Measurements from ENCODE around the gene RNF167.
"Not testable (repeated sequence)": the region's sequence is repeated elsewhere in the genome, so short reads cannot be mapped to it uniquely, and the experiment has no call there.

Gene RNF167

DNA sequence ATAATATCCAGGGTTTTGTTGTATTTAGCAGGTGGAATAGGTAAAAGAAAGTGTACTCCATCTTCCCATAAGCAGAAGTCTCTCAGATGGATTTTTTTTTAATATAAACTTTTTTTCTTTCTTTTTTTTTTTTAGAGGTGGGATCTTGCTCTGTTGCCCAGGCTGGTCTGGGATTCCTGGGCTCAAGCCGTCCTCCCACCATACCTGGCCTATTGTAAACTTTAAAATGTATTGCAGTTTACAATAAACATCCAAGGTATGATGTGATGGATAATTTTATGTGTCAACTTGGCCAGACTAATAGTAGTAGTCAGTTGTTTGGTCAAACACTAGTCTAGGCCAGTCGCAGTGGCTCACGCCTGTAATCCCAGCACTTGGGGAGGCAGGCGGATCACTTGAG is 18.7 kb upstream of the RNF167 start:
- Mint-ChIP-seq H3K36me3 (no peaks in the 10 kb centered on the region), H3K4me1 (ENCODE audit: low read depth) (peaks cover 2% of the 10 kb centered on the region), H3K9me3 (ENCODE audit: low read depth) (no peaks in the 10 kb centered on the region), H3K4me3 (no peak overlapping the region), H3K27me3 (no peaks in the 10 kb centered on the region), H3K27ac (no peak overlapping the region)

DNA sequence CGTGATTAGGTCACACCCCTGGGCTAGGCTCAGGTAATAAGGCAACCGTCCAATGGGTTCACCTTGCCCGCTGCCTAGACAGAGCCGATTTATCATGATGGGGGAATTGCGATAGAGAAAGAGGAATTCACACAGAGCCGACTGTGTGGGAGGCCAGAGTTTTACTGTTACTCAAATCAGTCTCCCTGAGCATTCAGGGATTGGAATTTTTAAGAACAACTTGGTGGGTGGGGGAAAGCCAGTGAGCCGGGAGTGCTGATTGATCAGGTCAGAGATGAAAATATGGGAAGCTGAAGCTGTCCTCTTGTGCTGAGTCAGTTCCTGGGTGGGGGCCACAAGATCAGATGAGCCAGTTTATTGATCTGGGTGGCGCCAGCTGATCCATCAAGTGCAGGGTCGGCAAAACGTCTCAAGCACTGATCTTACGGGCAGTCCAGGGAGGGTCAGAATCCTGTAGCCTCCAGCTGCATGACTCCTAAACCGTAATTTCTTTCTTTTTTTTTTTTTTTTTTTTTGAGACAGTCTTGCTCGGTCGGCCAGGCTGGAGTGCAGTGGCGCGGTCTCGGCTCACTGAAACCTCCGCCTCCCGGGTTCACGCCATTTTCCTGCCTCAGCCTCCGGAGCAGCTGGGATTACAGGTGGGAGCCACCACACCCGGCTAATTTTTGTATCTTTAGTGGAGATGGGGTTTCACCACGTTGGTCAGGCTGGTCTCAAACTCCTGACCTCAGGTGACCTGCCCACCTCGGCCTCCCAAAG is 13.3 kb upstream of the RNF167 start:
- H3K27ac Mint-ChIP-seq; H3K4me1 Mint-ChIP-seq (ENCODE audit: low read depth); H3K27me3 Mint-ChIP-seq; H3K4me3 Mint-ChIP-seq; H3K9me3 Mint-ChIP-seq (ENCODE audit: low read depth); H3K36me3 Mint-ChIP-seq: not testable (repeated sequence)

DNA sequence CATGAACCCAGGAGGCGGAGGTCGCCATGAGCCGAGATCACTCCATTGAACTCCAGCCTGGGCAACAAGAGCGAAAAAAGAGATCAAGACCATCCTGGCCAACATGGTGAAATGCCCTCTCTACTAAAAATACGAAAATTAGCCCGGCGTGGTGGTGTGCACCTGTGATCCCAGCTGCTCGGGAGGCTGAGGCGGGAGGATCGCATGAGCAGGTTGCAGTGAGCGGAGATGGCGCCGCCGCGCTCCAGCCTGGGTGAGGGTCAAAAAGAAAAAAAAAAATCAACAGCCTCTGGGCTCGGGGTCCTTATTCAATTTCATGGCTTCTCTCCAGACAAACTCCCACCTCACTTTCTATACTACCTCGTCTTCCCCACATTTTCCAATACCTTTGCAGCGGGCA is 11.2 kb upstream of the RNF167 start:
- Mint-ChIP-seq H3K4me1 (ENCODE audit: low read depth) (peaks cover 5% of the 10 kb centered on the region), H3K27ac (no peak overlapping the region), H3K36me3 (peaks cover 3% of the 10 kb centered on the region), H3K4me3 (no peak overlapping the region), H3K27me3 (no peaks in the 10 kb centered on the region), H3K9me3 (ENCODE audit: low read depth) (no peaks in the 10 kb centered on the region)

DNA sequence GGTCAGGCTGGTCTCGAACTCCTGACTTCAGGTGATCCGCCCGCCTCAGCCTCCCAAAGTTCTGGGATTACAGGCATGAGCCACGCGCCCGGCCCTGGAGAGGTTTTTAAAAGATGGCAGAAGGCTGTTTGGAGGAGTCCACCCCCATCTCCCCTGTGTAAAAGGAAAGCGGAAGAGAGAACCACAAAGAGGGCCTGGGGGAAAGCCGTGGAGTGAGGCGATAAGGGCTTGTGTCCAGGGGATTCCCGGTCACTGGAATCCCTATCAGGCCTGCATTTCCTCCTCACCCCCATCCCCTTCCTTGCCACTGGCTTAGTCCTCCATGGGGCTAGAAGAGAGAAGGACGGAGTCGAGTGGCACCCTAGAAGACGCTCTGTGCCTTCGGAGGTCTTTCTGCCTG is 8.1 kb upstream of the RNF167 start, which contains the start of gene GP1BA:
TSS of gene GP1BA (plus strand) at position 315 of the 400 bp plus-strand sequence. CDS start 328 bp downstream, outside the sequence.
- H3K4me3 Mint-ChIP-seq, result no peak within 1 kb of the TSS
- H3K27me3 Mint-ChIP-seq, result no peaks in the 10 kb centered on the region
- H3K36me3 Mint-ChIP-seq, result peaks cover 3% of the 10 kb centered on the region
- no peak within 1 kb of the TSS for H3K27ac Mint-ChIP-seq
- peaks cover 19% of the 10 kb centered on the region for H3K4me1 Mint-ChIP-seq (ENCODE audit: low read depth)
- H3K9me3 Mint-ChIP-seq (ENCODE audit: low read depth), result no peaks in the 10 kb centered on the region

DNA sequence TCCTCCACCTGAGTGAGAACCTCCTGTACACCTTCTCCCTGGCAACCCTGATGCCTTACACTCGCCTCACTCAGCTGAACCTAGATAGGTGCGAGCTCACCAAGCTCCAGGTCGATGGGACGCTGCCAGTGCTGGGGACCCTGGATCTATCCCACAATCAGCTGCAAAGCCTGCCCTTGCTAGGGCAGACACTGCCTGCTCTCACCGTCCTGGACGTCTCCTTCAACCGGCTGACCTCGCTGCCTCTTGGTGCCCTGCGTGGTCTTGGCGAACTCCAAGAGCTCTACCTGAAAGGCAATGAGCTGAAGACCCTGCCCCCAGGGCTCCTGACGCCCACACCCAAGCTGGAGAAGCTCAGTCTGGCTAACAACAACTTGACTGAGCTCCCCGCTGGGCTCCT is 7.3 kb upstream of the RNF167 start:
- H3K4me3 Mint-ChIP-seq, result no peak overlapping the region
- H3K27ac Mint-ChIP-seq, result no peak overlapping the region

GRCh38 chr17:4933646-4934045 is 6.4 kb upstream of the RNF167 start:
- Mint-ChIP-seq H3K36me3 (no peaks in the 10 kb centered on the region), H3K9me3 (ENCODE audit: low read depth) (no peaks in the 10 kb centered on the region), H3K4me3 (peak overlapping the region; percentile 38), H3K4me1 (ENCODE audit: low read depth) (peaks cover 28% of the 10 kb centered on the region), H3K27me3 (no peaks in the 10 kb centered on the region), H3K27ac (peak overlapping the region; percentile 34)

More for the DNA sequence above, 7.3 kb upstream of the RNF167 start:
- no peaks in the 10 kb centered on the region for H3K27me3 Mint-ChIP-seq
- peaks cover 22% of the 10 kb centered on the region for H3K4me1 Mint-ChIP-seq (ENCODE audit: low read depth)
- no peaks in the 10 kb centered on the region for H3K36me3 Mint-ChIP-seq
- no peaks in the 10 kb centered on the region for H3K9me3 Mint-ChIP-seq (ENCODE audit: low read depth)

DNA sequence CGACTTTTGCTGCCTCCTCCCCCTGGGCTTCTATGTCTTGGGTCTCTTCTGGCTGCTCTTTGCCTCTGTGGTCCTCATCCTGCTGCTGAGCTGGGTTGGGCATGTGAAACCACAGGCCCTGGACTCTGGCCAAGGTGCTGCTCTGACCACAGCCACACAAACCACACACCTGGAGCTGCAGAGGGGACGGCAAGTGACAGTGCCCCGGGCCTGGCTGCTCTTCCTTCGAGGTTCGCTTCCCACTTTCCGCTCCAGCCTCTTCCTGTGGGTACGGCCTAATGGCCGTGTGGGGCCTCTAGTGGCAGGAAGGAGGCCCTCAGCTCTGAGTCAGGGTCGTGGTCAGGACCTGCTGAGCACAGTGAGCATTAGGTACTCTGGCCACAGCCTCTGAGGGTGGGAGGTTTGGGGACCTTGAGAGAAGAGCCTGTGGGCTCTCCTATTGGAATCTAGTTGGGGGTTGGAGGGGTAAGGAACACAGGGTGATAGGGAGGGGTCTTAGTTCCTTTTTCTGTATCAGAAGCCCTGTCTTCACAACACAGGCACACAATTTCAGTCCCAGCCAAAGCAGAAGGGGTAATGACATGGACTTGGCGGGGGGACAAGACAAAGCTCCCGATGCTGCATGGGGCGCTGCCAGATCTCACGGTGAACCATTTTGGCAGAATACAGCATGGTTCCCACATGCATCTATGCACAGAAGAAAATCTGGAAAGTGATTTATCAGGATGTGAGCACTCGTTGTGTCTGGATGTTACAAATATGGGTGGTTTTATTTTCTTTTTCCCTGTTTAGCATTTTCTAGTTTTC is 5.7 kb upstream of the RNF167 start:
- Mint-ChIP-seq H3K36me3 (no peaks in the 10 kb centered on the region), H3K27ac (peak overlapping the region; percentile 34), H3K27me3 (no peaks in the 10 kb centered on the region), H3K9me3 (ENCODE audit: low read depth) (no peaks in the 10 kb centered on the region), H3K4me1 (ENCODE audit: low read depth) (peaks cover 33% of the 10 kb centered on the region), H3K4me3 (peak overlapping the region; percentile 38)

DNA sequence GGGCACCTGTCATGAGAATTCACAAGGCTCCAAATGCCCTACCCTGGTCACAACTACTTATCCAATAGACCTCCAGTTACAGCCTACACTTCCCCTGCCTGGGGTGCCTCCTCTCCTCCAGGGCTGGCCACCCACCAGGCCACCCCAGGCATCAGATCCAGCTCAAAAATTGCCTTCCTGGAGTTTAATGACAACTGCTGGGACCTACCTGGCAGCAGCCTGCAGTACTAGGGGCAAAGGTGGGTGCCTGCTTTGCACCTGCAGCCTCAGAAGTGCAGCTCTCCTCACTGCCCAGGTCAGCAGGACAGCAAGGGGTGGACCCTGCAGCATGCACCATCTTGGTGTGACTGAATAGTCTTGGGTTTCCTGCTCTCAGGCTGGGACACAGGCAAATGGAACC is 4.4 kb upstream of the RNF167 start:
- H3K27ac Mint-ChIP-seq, result no peak overlapping the region
- H3K4me1 Mint-ChIP-seq (ENCODE audit: low read depth), result peaks cover 33% of the 10 kb centered on the region
- no peaks in the 10 kb centered on the region for H3K27me3 Mint-ChIP-seq
- H3K9me3 Mint-ChIP-seq (ENCODE audit: low read depth), result no peaks in the 10 kb centered on the region
- no peaks in the 10 kb centered on the region for H3K36me3 Mint-ChIP-seq
- H3K4me3 Mint-ChIP-seq, result no peak overlapping the region

GRCh38 chr17:4936436-4936835 is 3.6 kb upstream of the RNF167 start:
- H3K4me1 Mint-ChIP-seq (ENCODE audit: low read depth), result peaks cover 37% of the 10 kb centered on the region
- no peaks in the 10 kb centered on the region for H3K36me3 Mint-ChIP-seq
- peak overlapping the region; percentile 12 for H3K4me3 Mint-ChIP-seq
- no peak overlapping the region for H3K27ac Mint-ChIP-seq
- no peaks in the 10 kb centered on the region for H3K27me3 Mint-ChIP-seq
- no peaks in the 10 kb centered on the region for H3K9me3 Mint-ChIP-seq (ENCODE audit: low read depth)

DNA sequence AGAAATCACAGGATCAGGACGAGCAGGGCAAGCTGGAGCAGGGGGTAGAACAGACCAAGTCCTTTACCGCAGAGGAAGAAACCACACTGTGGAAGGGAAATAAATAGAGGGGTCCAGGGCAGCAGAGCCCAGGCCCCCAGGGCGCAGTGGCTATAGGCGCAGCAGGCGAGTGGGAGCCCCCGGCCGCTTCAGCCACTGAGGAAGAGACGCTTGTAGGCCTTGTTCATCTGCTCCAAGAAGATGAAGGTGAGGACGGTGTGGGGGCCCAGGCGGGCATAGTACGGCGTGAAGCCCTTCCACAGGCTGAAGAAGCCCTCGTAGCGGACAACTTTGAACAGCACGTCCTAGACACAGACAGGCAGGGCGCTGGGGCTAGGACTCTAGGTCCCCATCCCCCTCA is 2.5 kb upstream of the RNF167 start:
- Mint-ChIP-seq H3K36me3 (peaks cover 3% of the 10 kb centered on the region), H3K27me3 (no peaks in the 10 kb centered on the region), H3K9me3 (ENCODE audit: low read depth) (no peaks in the 10 kb centered on the region), H3K4me3 (peak overlapping the region; percentile 96), H3K4me1 (ENCODE audit: low read depth) (peaks cover 49% of the 10 kb centered on the region), H3K27ac (no peak overlapping the region)

DNA sequence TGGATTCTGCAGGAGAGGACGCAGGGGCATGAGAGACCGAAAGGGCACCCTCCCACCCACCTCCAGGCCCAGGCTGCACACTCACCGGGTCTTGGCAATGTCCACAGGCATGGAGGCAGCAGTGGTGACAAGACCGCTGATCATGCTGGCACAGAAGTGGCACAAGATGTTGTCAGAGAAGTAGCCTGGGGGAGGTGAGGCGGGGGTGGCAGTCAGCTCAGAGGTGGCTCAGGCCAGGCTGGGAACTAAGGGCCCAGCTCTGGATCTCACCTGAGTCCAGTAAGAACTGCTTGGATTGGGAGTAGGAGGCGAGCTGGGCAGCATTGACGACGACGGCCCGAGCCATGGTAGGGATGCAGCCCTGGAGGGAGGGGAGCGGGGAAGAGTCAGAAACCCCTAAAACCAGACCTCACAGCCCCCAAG is 2.0 kb upstream of the RNF167 start:
- H3K36me3 Mint-ChIP-seq, result peaks cover 5% of the 10 kb centered on the region
- H3K4me3 Mint-ChIP-seq, result peak overlapping the region; percentile 96
- H3K9me3 Mint-ChIP-seq (ENCODE audit: low read depth), result no peaks in the 10 kb centered on the region
- H3K27me3 Mint-ChIP-seq, result no peaks in the 10 kb centered on the region
- peak overlapping the region; percentile 96 for H3K27ac Mint-ChIP-seq
- H3K4me1 Mint-ChIP-seq (ENCODE audit: low read depth), result peaks cover 54% of the 10 kb centered on the region

- no peaks in the 10 kb centered on the region for H3K9me3 Mint-ChIP-seq (ENCODE audit: low read depth)
- peaks cover 55% of the 10 kb centered on the region for H3K4me1 Mint-ChIP-seq (ENCODE audit: low read depth)
- H3K4me3 Mint-ChIP-seq, result peak overlapping the region; percentile 96
- H3K36me3 Mint-ChIP-seq, result peaks cover 6% of the 10 kb centered on the region
- no peaks in the 10 kb centered on the region for H3K27me3 Mint-ChIP-seq
- peak overlapping the region; percentile 96 for H3K27ac Mint-ChIP-seq
These were observed 1.2 kb upstream of the RNF167 start for GRCh38 chr17:4938688-4939545.

- peaks cover 6% of the 10 kb centered on the region for H3K36me3 Mint-ChIP-seq
- peaks cover 55% of the 10 kb centered on the region for H3K4me1 Mint-ChIP-seq (ENCODE audit: low read depth)
- no peaks in the 10 kb centered on the region for H3K27me3 Mint-ChIP-seq
- H3K4me3 Mint-ChIP-seq, result peak overlapping the region; percentile 96
- H3K27ac Mint-ChIP-seq, result peak overlapping the region; percentile 96
- no peaks in the 10 kb centered on the region for H3K9me3 Mint-ChIP-seq (ENCODE audit: low read depth)
These were observed 597 bp upstream of the RNF167 start for GRCh38 chr17:4939546-4939795.

- Mint-ChIP-seq H3K36me3 (peaks cover 13% of the 10 kb centered on the region), H3K27me3 (no peaks in the 10 kb centered on the region), H3K4me1 (ENCODE audit: low read depth) (peaks cover 65% of the 10 kb centered on the region), H3K27ac (peak overlapping the region; percentile 99), H3K4me3 (peak overlapping the region; percentile 96), H3K9me3 (ENCODE audit: low read depth) (no peaks in the 10 kb centered on the region)
These were observed 669 bp downstream of the RNF167 start for GRCh38 chr17:4940555-4941318.
